Stomach smooth muscle (tissue), 2 donors: Measurements from ENCODE around the gene LDLRAD3.

Source experiments
- H3K27ac ChIP-seq: one replicate; pipeline ENCODE4 v1.7.0; 2013; ENCODE audit warnings: mild to moderate bottlenecking, low read length, inconsistent platforms
- H3K27me3 ChIP-seq, 2 donors: one replicate each; pipeline ENCODE4 v1.7.0; 2013; ENCODE audit warnings: low read length in 2 of 2; ENCODE audit not compliant: insufficient read depth in 2 of 2, control insufficient read depth in 1 of 2
- H3K36me3 ChIP-seq, 2 donors: one replicate each; pipeline ENCODE4 v1.7.0; 2013; ENCODE audit warnings: low read length in 2 of 2; ENCODE audit not compliant: control insufficient read depth in 2 of 2, insufficient read depth in 2 of 2
- H3K4me1 ChIP-seq: one replicate; pipeline ENCODE4 v1.7.0; 2013; ENCODE audit warnings: low read length; ENCODE audit not compliant: control insufficient read depth, insufficient read depth
- H3K4me3 ChIP-seq, 2 donors: one replicate each; pipeline ENCODE4 v1.7.0; 2013; ENCODE audit warnings: low read length in 2 of 2
- H3K9ac ChIP-seq, 2 donors: one replicate each; pipeline ENCODE4 v1.7.0; 2013; ENCODE audit warnings: low read length in 2 of 2, mild to moderate bottlenecking in 1 of 2
- H3K9me3 ChIP-seq, 2 donors: one replicate each; pipeline ENCODE4 v1.7.0; 2013; ENCODE audit warnings: low read length in 2 of 2; ENCODE audit not compliant: control insufficient read depth in 2 of 2
- donor health status: healthy.
- donor health status: Pancreatic carcinoma.

Gene LDLRAD3

DNA sequence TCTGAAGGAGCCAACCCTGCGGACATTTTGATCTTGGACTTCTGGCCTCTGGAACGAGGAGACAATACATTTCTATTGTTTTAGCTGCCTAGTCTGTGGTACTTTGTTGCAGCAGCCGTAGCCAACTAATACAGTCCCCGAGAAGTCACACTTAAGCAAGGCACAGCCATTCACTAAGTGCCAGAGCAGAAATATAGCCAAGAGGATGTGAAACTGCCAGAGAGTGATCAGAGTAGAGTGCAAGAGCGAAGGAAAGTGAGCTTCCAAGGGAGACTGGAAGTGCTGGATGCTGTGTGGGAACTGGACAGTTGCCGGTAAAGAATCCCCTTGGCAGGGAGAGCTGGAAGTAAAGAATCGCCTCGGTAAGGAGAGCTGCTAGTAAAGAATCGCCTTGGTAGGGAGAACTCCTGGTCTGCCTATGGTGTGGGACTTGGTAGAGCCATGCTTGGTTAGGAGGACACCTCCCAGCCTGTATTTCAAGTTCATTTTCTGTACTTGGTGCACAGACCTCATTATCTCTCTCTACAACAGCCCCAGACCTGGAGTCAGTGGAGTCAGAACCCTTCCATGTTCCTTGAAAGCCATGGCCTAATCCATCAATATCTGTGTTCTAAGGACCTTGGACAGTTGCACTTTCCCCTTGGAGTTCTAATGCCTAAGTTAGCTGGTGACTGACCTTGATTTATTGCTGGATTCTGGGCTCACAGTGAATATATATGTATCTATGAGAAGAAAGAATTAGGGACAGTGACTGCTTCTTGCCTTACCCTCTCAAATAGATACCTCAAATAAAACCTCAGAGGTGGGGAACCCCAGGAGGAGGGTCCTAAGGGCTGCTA, 162.1 kb downstream of the LDLRAD3 start:
- Histone ChIP-seq H3K9me3 (no peaks in the 10 kb centered on the region), H3K4me1 (no peaks in the 10 kb centered on the region), H3K27me3 (no peaks in the 10 kb centered on the region), H3K9ac (no peak overlapping the region), H3K36me3 (peaks cover 0 to 9% of the 10 kb centered on the region in 2 donors), H3K4me3 (no peak overlapping the region), H3K27ac (no peak overlapping the region)

DNA sequence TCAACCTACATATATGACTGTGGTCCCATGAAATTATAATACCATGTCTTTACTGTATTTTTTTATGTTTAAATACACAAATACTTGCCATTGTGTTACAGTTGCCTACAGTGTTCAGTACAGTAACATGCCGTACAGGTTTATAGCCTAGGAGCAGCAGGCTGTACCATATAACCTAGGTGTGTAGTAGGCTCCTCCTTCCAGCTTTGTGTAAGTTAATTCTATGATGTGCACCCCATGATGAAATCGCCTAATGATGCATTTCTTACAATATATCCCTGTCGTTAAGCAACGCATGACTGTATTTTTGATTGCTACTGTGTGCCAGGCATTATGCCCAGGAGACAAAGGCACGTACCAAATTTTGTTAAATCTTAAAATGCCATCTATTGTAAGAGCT, 163.7 kb downstream of the LDLRAD3 start:
- H3K27me3 ChIP-seq = no peaks in the 10 kb centered on the region
- H3K36me3 ChIP-seq = peaks cover 3 to 7% of the 10 kb centered on the region in 2 donors
- H3K27ac ChIP-seq = no peak overlapping the region
- H3K4me1 ChIP-seq = no peaks in the 10 kb centered on the region
- peaks cover 0 to 2% of the 10 kb centered on the region in 2 donors for H3K9me3 ChIP-seq
- no peak overlapping the region for H3K9ac ChIP-seq
- no peak overlapping the region for H3K4me3 ChIP-seq

DNA sequence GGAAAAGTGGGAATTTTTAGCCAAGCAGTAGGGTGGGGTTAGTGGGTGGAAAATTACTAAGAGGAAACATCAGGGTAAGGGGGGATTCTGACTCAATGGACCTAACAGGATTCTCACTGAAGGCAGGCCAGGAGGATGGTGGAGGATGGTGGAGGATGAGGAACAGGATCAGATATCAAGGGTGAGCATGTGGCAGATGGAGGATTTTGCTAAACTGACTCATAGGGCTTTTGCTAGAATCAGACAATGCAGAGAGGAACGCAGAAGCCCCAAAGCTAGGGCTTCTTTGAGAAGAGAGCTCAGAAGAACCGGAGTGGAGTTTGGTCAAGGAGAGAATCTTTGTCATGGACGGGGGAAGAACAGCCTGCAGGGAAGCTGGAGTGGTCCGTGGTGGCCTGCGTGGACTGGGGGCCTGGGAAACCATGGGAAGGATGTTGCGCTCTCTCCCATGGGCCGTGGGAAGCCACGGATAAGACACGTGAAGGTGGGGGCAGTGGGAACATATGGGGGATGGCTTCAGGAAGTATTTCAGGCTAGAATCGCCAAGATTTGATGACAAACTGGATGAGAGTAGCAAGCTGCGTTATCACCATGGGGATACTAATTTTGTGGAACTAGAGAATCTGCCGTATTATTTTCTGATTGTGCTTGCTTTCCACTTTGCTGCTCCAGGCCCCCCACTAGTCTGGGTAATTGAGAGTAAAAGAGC, 165.2 kb downstream of the LDLRAD3 start:
- Histone ChIP-seq H3K27me3 (no peaks in the 10 kb centered on the region), H3K9me3 (peaks cover 2 to 7% of the 10 kb centered on the region in 2 donors), H3K27ac (no peak overlapping the region), H3K4me3 (no peak overlapping the region), H3K9ac (no peak overlapping the region), H3K4me1 (no peaks in the 10 kb centered on the region), H3K36me3 (peaks cover 3 to 7% of the 10 kb centered on the region in 2 donors)

GRCh38 chr11:36109590-36109849, 165.7 kb downstream of the LDLRAD3 start:
- no peaks in the 10 kb centered on the region for H3K4me1 ChIP-seq
- H3K27ac ChIP-seq = no peak overlapping the region
- no peak overlapping the region for H3K9ac ChIP-seq
- H3K27me3 ChIP-seq = no peaks in the 10 kb centered on the region
- H3K4me3 ChIP-seq = no peak overlapping the region
- peaks cover 3 to 7% of the 10 kb centered on the region in 2 donors for H3K9me3 ChIP-seq
- H3K36me3 ChIP-seq = peaks cover 3 to 7% of the 10 kb centered on the region in 2 donors

DNA sequence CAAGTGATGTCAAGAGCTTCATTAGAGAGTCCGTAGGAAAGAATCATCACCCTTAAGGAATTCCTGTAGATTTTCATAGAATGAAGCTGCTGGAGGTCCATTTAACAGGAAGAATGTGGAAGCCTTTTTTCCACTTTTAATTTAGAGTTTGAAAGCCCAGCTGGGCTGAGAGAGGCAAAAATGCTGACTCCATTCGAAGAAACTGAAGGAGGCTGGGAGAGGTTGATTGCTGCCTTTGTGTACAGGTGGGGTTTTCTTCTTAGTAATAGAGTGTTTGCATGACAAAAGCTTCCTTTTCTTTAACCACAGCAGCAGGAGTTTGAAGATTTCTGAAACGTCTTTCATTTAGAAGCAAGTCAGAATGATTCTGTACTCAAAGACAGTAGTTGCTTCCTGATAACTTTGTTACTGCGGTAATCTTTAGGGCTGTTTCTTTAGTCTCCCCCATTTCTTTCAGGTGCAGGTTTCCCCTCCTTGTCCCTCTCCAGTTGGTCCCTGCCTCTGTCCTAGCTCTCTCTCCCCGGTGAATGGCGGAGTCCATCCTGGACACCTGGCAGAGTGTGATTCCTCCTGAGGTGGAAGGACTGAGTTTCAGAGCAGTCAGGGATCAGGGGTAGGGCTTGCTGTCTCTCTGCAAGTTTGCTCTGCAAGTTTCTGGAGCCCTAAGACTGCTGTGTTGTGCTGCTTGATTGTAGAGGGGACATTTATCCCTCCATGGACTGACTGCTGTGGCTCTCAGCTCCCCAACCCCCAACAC, 166.2 kb downstream of the LDLRAD3 start:
- no peaks in the 10 kb centered on the region for H3K27me3 ChIP-seq
- no peak overlapping the region for H3K4me3 ChIP-seq
- H3K4me1 ChIP-seq = no peaks in the 10 kb centered on the region
- H3K27ac ChIP-seq = no peak overlapping the region
- H3K9ac ChIP-seq = no peak overlapping the region
- H3K9me3 ChIP-seq = peaks cover 7 to 8% of the 10 kb centered on the region in 2 donors
- H3K36me3 ChIP-seq = peaks cover 3 to 7% of the 10 kb centered on the region in 2 donors

GRCh38 chr11:36110668-36111410, 167.0 kb downstream of the LDLRAD3 start:
- H3K27ac ChIP-seq = no peak overlapping the region

GRCh38 chr11:36114095-36114494, 170.2 kb downstream of the LDLRAD3 start:
- Histone ChIP-seq H3K4me3 (no peak overlapping the region), H3K27ac (no peak overlapping the region)

More at GRCh38 chr11:36110668-36111410, 167.0 kb downstream of the LDLRAD3 start:
- no peaks in the 10 kb centered on the region for H3K4me1 ChIP-seq
- H3K9ac ChIP-seq = no peak overlapping the region
- no peaks in the 10 kb centered on the region for H3K27me3 ChIP-seq
- H3K4me3 ChIP-seq = no peak overlapping the region
- peaks cover 3 to 8% of the 10 kb centered on the region in 2 donors for H3K36me3 ChIP-seq
- peaks cover 7 to 10% of the 10 kb centered on the region in 2 donors for H3K9me3 ChIP-seq

DNA sequence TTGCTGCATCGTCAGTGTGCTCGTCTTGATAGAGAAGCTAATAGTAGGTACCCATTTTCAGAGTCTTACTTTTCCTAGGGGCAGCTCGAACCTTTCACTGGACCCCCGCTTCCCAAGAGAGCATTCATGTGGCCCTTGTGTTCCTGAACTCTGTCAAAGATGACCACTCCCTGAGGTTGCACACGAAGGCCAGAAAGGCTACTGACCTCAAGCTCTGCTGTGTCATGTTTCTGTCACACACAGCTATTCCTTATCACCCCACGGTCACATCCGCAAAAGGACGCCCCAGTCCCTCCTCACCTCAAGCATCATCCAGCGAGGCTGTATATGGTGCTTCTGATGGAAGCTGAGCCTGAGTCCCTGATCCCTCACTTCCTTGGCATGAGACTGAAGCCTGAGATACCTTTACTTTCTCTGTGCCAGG, 171.5 kb downstream of the LDLRAD3 start:
- Histone ChIP-seq H3K4me3 (no peak overlapping the region), H3K27ac (no peak overlapping the region), H3K27me3 (no peaks in the 10 kb centered on the region), H3K9ac (no peak overlapping the region), H3K36me3 (peaks cover 3% of the 10 kb centered on the region in 2 donors), H3K9me3 (peaks cover 7 to 10% of the 10 kb centered on the region in 2 donors), H3K4me1 (no peaks in the 10 kb centered on the region)

More at GRCh38 chr11:36114095-36114494, 170.2 kb downstream of the LDLRAD3 start:
- H3K4me1 ChIP-seq = no peaks in the 10 kb centered on the region
- peaks cover 3 to 6% of the 10 kb centered on the region in 2 donors for H3K36me3 ChIP-seq
- no peaks in the 10 kb centered on the region for H3K27me3 ChIP-seq
- peaks cover 7 to 10% of the 10 kb centered on the region in 2 donors for H3K9me3 ChIP-seq
- no peak overlapping the region for H3K9ac ChIP-seq

DNA sequence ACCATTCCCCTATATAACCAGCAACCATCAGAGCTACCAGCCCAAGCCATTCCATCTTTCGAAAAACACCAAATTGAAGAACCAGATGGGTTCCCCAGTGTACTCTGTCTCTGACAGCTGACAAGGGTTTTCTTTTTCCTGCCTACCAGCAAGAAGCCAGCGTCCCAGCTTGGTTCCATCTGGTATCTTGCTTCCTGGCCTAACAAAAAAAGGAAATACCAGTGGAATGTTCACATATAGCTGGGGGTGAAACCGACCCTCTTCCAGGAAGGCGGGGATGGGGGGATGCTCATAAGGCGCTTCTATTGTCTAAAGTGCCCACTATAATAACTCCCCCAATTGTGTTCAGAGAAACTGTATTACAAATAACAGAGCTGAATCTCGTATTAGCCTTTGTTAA, 172.3 kb downstream of the LDLRAD3 start:
- H3K9ac ChIP-seq = no peak overlapping the region
- no peak overlapping the region for H3K27ac ChIP-seq
- H3K36me3 ChIP-seq = peaks cover 3% of the 10 kb centered on the region in 2 donors
- no peak overlapping the region for H3K4me3 ChIP-seq
- no peaks in the 10 kb centered on the region for H3K4me1 ChIP-seq
- H3K27me3 ChIP-seq = no peaks in the 10 kb centered on the region
- H3K9me3 ChIP-seq = peaks cover 7 to 10% of the 10 kb centered on the region in 2 donors

DNA sequence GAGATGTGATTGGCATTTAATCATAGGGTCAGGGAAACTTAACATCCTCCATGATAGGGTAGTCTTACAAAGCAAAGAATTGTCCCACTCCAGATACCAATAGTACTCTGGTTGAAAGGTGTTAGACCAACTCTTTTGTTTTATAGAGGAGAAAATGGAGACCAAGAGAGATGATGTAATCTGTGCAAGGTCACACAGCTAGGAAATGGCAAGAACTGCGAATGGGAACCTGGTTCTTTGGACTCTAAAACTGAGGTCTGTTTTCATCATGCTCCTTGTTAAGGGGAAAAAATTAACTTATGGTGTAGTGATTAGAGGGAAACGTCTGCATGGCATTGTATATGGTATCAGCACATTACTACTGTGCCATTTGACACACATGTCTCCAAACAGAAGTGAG, 174.2 kb downstream of the LDLRAD3 start:
- H3K27ac ChIP-seq = no peak overlapping the region
- H3K4me3 ChIP-seq = no peak overlapping the region
- H3K36me3 ChIP-seq = peaks cover 0 to 3% of the 10 kb centered on the region in 2 donors
- H3K9me3 ChIP-seq = peaks cover 3 to 7% of the 10 kb centered on the region in 2 donors
- H3K9ac ChIP-seq = no peak overlapping the region
- no peaks in the 10 kb centered on the region for H3K4me1 ChIP-seq
- no peaks in the 10 kb centered on the region for H3K27me3 ChIP-seq
